Heart left ventricle (tissue), 13 donors: ENCODE results near the gene SLC5A10.

Source experiments
- POLR2A ChIP-seq, 2 donors: fragments of 450-650 bp; IDR thresholded peaks; one replicate each; pipeline ENCODE4 v1.6.1; 2017; ENCODE audit warnings: antibody characterized with exemption in 2 of 2, mild to moderate bottlenecking in 2 of 2, moderate library complexity in 2 of 2
- TF ChIP-seq, protein P1 (sequence below), 12 donors: fragments of 200-600 bp; sonication (generic) in 4 of 12; IDR thresholded peaks; one replicate each; pipeline versions ENCODE4 v1.5.0 to v1.8.0; 2018 to 2022; ENCODE audit warnings: antibody characterized with exemption in 12 of 12, mild to moderate bottlenecking in 5 of 12
- donor health status: ischemic (EF 13 %, LVEDD 7.1; RV severe dilation, severe dysfunction).
- donor health status: DM: no; HTN: yes; CAD: no.
- donor health status: DM: no; HTN: no; CAD: no.
- donor health status: ischemic (EF 25% LVEDD 6.9; RV normal size, moderate dysfunction).
- donor health status: ischemic (EF 25% LVEDD 5.7; RV mildly dilated, moderate dysfunction).
- donor health status: ischemic (EF 35%, LVEDD 5.7; RV mildly dilated, moderate dysfunction).
- donor health status: nonischemic (EF 11% LVEDD 7.7; RV severe dilation, severe dysfunction).
- donor health status: DM: yes; HTN: yes; CAD: no.
- donor health status: PGD.
- donor health status: ischemic (EF 29% LVEDD 5.4; RV normal size, mild dysfunction).
- donor health status: nonischemic (EF 23%, LVEDD 6.1; RV moderate dilation, normal function).

DNA sequence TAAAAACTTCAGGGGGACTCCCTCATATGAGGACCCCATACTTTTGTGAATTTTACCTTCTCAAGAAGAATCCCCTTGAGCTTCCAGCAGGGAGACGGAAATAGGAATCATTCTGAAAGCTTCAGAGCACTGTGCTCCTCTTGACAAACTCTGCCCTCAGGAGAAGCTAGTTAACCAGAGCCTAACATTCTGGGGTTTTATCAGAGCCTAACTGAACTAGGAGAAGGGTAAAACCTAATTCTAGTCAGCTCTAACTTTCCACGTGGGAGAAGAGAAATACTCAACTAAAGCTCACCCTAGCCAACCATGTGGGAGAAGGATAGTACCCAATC lies 13.3 kb upstream of the SLC5A10 start:
- TF ChIP-seq, protein P1, sequence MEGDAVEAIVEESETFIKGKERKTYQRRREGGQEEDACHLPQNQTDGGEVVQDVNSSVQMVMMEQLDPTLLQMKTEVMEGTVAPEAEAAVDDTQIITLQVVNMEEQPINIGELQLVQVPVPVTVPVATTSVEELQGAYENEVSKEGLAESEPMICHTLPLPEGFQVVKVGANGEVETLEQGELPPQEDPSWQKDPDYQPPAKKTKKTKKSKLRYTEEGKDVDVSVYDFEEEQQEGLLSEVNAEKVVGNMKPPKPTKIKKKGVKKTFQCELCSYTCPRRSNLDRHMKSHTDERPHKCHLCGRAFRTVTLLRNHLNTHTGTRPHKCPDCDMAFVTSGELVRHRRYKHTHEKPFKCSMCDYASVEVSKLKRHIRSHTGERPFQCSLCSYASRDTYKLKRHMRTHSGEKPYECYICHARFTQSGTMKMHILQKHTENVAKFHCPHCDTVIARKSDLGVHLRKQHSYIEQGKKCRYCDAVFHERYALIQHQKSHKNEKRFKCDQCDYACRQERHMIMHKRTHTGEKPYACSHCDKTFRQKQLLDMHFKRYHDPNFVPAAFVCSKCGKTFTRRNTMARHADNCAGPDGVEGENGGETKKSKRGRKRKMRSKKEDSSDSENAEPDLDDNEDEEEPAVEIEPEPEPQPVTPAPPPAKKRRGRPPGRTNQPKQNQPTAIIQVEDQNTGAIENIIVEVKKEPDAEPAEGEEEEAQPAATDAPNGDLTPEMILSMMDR (IDR thresholded peaks at IDR 0.05): no peak
- TF ChIP-seq POLR2A (IDR thresholded peaks at IDR 0.05): no peak
